K562 (cell line): ENCODE measurements around the gene TUBGCP6. TPM values are rescaled to one million over a fixed set of nuclear protein-coding genes. Genes with fewer than 3 reads are reported as not detected.
A peak's percentile ranks its signal among the peaks of the same experiment; 100 is the strongest.

Experiments
- NR2C2 ChIP-seq, 2 experiments: fragments of 200-800 bp in 1 of 2; sonication (Bioruptor generic) in 1 of 2; sonication (generic) in 1 of 2; formaldehyde crosslinking in 1 of 2; IDR thresholded peaks; 2 replicates each; pipeline versions ENCODE4 v1.6.1 to v1.8.0; 2016 to 2022; ENCODE audit warnings: mild to moderate bottlenecking in 1 of 2, missing compliant biosample characterization in 1 of 2, missing genetic modification characterization in 1 of 2, missing genetic modification reagents in 1 of 2
- PHF8 ChIP-seq: fragments of 200-600 bp; sonication (generic); IDR thresholded peaks from 2 replicates; pipeline ENCODE4 v1.6.1; 2012; ENCODE audit warnings: mixed run types, mild to moderate bottlenecking, inconsistent platforms, low read length, moderate library complexity, borderline replicate concordance
- POLR2G ChIP-seq: fragments of 200-400 bp; formaldehyde crosslinking; IDR thresholded peaks from 2 replicates; pipeline ENCODE4 v1.6.1; 2017; ENCODE audit warnings: low read depth, mild to moderate bottlenecking, antibody characterized with exemption, low read length, moderate library complexity
- RBFOX2 ChIP-seq: fragments of 200-400 bp; formaldehyde crosslinking; IDR thresholded peaks from 2 replicates; pipeline ENCODE4 v1.6.1; 2017; ENCODE audit warnings: low read depth, mild to moderate bottlenecking, low read length, moderate library complexity
- SIN3B ChIP-seq: fragments of 450-650 bp; IDR thresholded peaks from 2 replicates; pipeline ENCODE4 v1.6.1; 2017; ENCODE audit warnings: low read depth, mild to moderate bottlenecking, moderate library complexity
- SIX5 ChIP-seq, 2 experiments: IDR thresholded peaks; 2 replicates each; pipeline ENCODE4 v1.6.1; 2011; ENCODE audit warnings: low read length in 2 of 2, borderline replicate concordance in 1 of 2, low read depth in 1 of 2, mild to moderate bottlenecking in 1 of 2, moderate library complexity in 1 of 2; ENCODE audit not compliant: insufficient read depth in 1 of 2
- THAP7 ChIP-seq: fragments of 250-450 bp; sonication (Bioruptor Pico); IDR thresholded peaks from 2 replicates; pipeline ENCODE4 v1.5.0; 2021
- TOE1 ChIP-seq, 2 experiments: fragments of 450-650 bp in 1 of 2; sonication (generic) in 1 of 2; formaldehyde crosslinking in 1 of 2; IDR thresholded peaks; 2 replicates each; pipeline versions ENCODE4 v1.7.1 to v1.8.0; 2016 to 2022; ENCODE audit warnings: borderline replicate concordance in 2 of 2, mild to moderate bottlenecking in 2 of 2, antibody characterized with exemption in 1 of 2, inconsistent platforms in 1 of 2, low read depth in 1 of 2, missing genetic modification reagents in 1 of 2, moderate library complexity in 1 of 2
- YY1 ChIP-seq, 3 experiments: IDR thresholded peaks; 2 replicates each; pipeline ENCODE4 v1.6.1; 2011; ENCODE audit warnings: low read length in 2 of 3, mild to moderate bottlenecking in 2 of 3, moderate library complexity in 2 of 3, borderline replicate concordance in 1 of 3, control low read depth in 1 of 3, low read depth in 1 of 3; ENCODE audit not compliant: insufficient read depth in 3 of 3, insufficient replicate concordance in 2 of 3, control insufficient read depth in 1 of 3, insufficient read length in 1 of 3; ENCODE audit errors: extremely low read depth in 1 of 3
- ZNF143 ChIP-seq: sonication (generic); formaldehyde crosslinking; IDR thresholded peaks from 2 replicates; pipeline ENCODE4 v1.9.0; 2022; ENCODE audit warnings: mild to moderate bottlenecking, missing genetic modification reagents
- ZNF512 ChIP-seq: IDR thresholded peaks from 2 replicates; pipeline ENCODE4 v1.6.1; 2016; ENCODE audit warnings: missing genetic modification characterization, missing compliant biosample characterization
- ZNF639 ChIP-seq, 2 experiments: fragments of 200-800 bp in 1 of 2; sonication (Bioruptor generic) in 1 of 2; sonication (generic) in 1 of 2; formaldehyde crosslinking in 1 of 2; IDR thresholded peaks in 1 of 2; conservative IDR thresholded peaks in 1 of 2; 2 replicates each; pipeline versions ENCODE4 v1.5.0 to v1.6.1; 2016 to 2020; ENCODE audit warnings: missing compliant biosample characterization in 1 of 2, missing genetic modification characterization in 1 of 2, missing genetic modification reagents in 1 of 2
- polyA plus RNA-seq, 8 experiments: library from polyadenylated mRNA; depleted of rRNA in 4 of 8; stranded (reverse) in 5 of 8; unstranded in 3 of 8; fragments of >200 nt; fragmentation: Nextera tagmentation in 2 of 8; fragmentation: Illumina TruSeq in 1 of 8; extraction: Ambion mirVana in 2 of 8; extraction: Trizol in 1 of 8; gene quantifications; 2 replicates each; pipeline versions ENCODE4 v1.2.1 to v1.2.3, GENCODE V29; 2011 to 2014; ENCODE audit warnings: inconsistent platforms in 1 of 8, missing spikeins in 1 of 8
- total RNA-seq, 7 experiments: library from RNA; depleted of rRNA in 6 of 7; stranded (reverse); fragments of >200 nt in 6 of 7; fragmentation: Illumina TruSeq in 2 of 7; extraction: Trizol in 2 of 7; gene quantifications; 2 replicates each; pipeline versions ENCODE4 v1.2.1 to v1.2.3, GENCODE V29; 2011 to 2021; ENCODE audit warnings: low replicate concordance in 1 of 7

TUBGCP6 gene
- total and polyA plus RNA-seq, 9 of the 15 experiments (the other 6 are each of a cell fraction or from before 2014, with no cell fraction given) = 0.76 to 33.0 (median 10.1) TPM

DNA sequence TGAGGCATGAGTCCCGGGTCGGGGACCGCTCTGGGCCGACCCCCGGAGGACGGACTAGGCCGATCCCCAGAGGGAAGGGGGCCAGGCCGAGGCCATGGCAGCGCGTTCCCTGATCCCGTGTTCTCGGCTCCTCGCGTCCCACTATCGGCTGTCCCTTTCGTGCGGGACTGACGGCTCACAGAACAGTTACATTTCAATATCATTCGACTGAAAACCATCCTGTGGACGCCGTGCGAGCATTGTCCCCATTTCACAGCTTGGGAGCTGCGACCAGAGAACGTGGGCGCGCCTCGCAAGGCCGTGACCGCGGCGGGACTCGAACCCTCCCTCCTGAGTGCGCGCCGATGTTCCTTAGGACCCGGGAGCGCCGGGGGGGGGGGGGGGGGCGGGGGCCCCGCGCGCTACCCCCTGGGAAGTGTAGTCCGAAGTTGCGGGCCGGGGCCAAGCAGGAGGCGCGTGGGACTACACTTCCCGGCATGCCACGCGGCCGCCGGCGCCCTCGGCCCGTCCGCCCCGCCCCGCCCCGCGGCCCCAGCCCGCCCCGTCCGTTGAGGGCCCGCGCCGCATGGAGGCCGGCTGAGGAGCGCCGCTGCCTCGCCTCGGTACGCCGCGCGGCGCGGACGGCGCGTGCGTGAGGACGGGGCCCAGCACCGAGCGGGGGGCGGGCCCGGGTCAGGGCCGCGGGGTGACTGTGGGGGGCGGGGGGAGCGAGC, 59.3 kb downstream of the TUBGCP6 start, which contains the start of gene TRABD (continued):
- TF ChIP-seq ZNF639 (CRISPR knock-in tag; conservative IDR thresholded peaks at IDR 0.05 in 1 of 2, IDR thresholded peaks at IDR 0.05 in 1 of 2) (peak in 1 of 2 experiments; percentile 82; a peak in 2 of 4 replicates), SIN3B (no peak), ZNF143 (CRISPR knock-in tag) (peak; percentile 73), SIX5 (IDR thresholded peaks at IDR 0.05; ENCODE audit: borderline replicate concordance in 1 of 2, insufficient read depth in 1 of 2, low read depth in 1 of 2, low read length in 2 of 2) (peak; percentile 23 to 50; a peak in 1 of 4 replicates), ZNF512 (tag) (no peak), TOE1 (IDR thresholded peaks at IDR 0.05; ENCODE audit: borderline replicate concordance) (0 out of 2 replicates have a peak, but pooled peaks have one; percentile 48), TOE1 (CRISPR knock-in tag; IDR thresholded peaks at IDR 0.05; ENCODE audit: borderline replicate concordance, low read depth) (no peak), RBFOX2 (peak; percentile 26; the same call in 1 of the 2 replicates), YY1 (IDR thresholded peaks at IDR 0.05; ENCODE audit: borderline replicate concordance in 1 of 3, control insufficient read depth in 1 of 3, extremely low read depth in 1 of 3, insufficient read depth in 3 of 3, insufficient read length in 1 of 3, insufficient replicate concordance in 2 of 3, low read depth in 1 of 3, low read length in 2 of 3) (peak in 2 of 3 experiments; percentile 41 to 76), PHF8 (peak; percentile 4; the same call in 1 of the 2 replicates), NR2C2 (CRISPR knock-in tag; IDR thresholded peaks at IDR 0.05) (no peak), NR2C2 (tag; IDR thresholded peaks at IDR 0.05) (peak; percentile 80), POLR2G (peak; percentile 64), THAP7 (CRISPR knock-in tag) (no peak)
- TF ChIP-seq, all 486 proteins: peak for 27
